SU-DHL-6 (cell line): ENCODE results near the gene EXOC6B.

Source experiments
- CTCF ChIP-seq: fragments of 200-600 bp; sonication (generic); IDR thresholded peaks from one replicate; pipeline ENCODE4 v1.5.1; 2017; ENCODE audit warnings: antibody characterized with exemption, mild to moderate bottlenecking, low read length, moderate library complexity; ENCODE audit not compliant: insufficient read depth, poor library complexity, severe bottlenecking
- EZH2phosphoT487 ChIP-seq: fragments of 200-600 bp; sonication (generic), shearing (Covaris generic); conservative IDR thresholded peaks from 2 replicates; pipeline ENCODE4 v1.6.1; 2018; ENCODE audit warnings: mild to moderate bottlenecking, antibody characterized with exemption, low read length, moderate library complexity, mixed read lengths

DNA sequence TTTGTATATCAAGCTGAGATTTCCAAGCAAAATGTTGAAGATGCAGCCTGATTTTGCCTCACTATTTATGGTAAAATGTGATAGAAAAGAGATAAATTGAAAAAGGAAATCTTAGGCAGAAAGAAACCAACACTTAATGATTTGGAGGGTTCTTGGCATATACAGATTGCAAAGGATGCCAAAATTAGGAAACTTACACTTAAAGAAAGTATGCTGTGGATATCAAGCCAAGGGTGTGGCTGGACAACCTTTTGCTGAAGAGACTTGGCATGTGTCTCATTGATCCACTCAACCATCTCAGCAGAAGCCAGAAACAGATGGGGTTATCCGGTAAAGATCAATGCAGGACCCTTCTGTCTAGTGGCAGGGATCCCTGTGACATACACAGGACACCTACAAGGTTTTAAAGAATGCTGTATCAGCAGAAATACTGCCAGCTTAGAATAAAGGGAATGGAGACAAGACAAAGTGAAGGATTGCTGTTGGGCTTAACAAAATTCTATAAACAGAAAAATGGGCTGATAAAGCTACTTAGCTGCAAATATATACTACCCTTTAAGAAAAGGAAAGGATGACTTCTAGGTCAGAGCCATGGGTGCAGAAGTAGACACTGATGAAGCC is 570.9 kb downstream of the EXOC6B start:
- no peak for TF ChIP-seq CTCF
- TF ChIP-seq EZH2phosphoT487, result no peak
